ENCODE measurements around the gene GTF2I.
"Not testable (repeated sequence)": the region's sequence is repeated elsewhere in the genome, so short reads cannot be mapped to it uniquely, and the experiment has no call there.

The GTF2I gene

DNA sequence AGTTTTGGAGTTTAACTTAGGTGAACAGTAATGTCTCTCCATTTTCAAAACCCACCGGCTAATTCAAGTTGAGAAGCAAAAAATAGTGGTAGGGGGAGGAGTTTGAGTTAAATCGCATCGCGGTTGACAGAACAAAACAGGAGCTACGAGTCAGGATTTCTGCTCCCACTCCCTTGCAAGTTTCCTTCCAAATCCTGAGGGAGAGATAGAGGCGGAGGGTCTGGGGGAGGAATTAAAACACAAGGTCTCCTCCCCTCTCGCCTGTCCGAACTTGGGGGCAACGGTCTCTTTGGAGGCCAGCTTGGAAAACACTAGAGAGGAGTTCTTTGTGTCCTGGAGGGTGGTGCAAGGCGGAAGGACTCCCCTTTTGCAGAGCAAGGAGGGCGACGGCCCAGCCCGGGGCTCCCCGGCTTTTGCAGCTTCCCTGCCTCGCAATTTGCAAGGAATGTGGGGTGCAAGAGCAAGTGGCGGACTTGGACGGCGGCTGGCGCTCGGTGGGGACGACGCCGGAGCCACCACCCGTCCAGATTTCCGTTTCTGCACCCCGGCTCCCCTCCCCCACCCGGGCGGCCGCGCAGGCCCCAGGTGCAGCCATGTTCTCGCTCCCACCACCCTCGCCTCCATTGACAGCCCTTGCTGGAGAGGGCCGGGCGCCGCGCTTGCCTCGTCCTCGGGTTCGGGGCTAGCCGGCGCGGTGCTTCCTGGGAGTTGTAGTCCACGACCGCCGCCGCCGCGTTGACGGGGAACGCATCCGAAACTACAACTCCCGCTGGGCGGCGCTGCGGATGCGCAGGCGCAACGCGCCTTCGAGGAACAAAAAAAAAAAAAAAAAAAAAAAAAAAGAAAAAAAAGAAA is 454 bp upstream of the GTF2I start:
- DNase-seq = peak; percentile 53

DNA sequence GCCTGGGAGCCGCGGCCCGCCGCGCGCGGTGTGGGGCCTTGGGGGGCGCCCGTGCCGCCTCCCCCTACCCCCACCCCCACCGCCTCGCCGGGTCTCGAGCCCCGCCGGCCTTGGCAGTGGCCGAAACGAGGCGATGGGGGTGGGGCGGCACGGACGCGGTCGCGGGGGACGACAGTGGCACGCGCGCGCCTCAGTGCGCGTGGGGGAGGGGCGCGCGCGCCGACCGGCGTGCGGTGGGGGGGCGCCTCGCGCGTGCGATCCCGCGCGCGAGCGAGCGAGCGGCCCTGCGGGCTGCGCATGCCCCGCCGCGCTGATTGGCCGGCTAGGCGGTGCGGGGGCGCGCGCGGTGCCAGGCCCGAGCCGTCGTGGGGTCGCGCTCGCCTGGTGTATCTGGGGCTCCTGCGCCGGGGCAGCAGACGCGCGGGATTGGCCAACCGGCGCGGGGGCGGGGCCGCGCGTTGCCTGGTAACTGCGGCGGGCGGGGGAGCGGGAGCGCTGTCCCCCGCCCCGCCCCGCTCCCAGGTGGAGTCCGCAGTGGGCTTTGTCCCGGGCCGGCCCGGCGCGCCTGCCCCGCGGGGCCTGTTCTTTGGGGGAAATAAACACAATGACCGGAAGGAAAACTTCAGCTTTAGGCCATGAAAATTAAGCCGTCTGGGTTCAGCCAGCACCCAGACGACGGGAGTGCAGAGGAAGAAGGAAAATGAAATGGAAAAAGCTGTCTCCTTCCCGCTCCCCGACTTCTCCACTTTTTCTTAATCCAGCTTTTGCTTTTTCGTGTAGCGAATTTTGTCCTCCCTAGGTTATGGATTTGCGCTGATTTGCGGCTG is 873 bp downstream of the GTF2I start:
- DNase-seq = peak; percentile 16

DNA sequence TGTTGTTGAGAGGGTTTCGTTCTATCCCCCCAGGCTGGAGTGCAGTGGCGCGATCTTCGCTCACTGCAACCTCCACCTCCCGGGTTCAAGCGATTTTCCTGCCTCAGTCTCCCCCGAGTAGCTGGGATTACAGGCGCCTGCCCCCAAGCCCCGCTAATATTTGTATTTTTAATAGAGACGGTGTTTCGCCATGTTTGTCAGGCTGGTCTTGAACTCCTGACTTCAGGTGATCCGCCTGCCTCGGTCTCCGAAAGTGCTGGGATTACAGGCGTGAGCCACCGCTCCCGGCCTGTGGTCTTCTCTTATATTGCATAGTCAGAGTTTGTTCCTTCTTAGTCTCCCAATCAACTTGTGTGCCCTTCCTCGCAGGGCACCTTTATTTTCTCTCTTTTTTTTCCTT is 2.7 kb downstream of the GTF2I start:
- DNase-seq = not testable (repeated sequence)

DNA sequence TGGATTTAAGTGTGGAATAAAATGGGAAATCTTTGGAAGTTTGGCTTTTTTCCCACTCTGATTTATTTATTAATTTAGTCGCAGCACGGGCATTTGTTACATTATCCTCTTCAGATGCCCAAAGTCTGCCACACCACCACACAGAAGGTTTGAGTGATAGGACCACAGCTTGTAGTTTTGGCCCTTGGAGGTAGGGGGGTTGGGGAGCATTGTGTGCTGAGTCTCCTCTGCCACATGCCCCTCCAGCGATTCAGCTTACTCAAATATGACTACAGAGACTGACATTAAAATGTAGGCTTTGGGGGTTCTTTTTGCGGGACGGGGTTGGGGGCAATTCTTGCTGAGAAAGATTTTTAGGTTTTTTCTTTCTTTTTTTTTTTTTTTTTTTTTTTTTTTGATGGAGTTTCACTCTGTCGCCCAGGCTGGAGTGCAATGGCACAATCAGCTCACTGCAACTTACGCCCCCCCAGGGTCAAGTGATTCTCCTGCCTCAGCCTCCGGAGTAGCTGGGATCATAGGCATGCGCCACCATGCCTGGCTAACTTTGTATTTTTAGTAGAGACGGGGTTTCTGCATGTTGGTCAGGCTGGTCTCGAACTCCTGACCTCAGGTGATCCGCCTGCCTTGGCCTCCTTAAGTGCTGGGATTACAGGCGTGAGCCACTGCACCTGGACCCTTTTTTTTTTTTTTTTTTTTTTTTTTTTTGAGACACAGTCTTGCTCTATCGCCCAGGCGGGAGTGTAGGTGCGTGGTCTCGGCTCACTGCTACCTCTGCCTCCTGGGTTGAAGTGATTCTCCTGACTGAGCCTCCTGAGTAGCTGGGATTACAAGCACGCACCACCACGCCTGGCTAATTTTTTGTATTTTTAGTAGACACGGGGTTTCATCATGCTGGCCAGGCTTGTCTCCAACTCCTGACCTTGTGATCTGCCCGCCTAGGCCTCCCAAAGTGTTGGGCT is 4.6 kb downstream of the GTF2I start:
- DNase-seq = not testable (repeated sequence)

DNA sequence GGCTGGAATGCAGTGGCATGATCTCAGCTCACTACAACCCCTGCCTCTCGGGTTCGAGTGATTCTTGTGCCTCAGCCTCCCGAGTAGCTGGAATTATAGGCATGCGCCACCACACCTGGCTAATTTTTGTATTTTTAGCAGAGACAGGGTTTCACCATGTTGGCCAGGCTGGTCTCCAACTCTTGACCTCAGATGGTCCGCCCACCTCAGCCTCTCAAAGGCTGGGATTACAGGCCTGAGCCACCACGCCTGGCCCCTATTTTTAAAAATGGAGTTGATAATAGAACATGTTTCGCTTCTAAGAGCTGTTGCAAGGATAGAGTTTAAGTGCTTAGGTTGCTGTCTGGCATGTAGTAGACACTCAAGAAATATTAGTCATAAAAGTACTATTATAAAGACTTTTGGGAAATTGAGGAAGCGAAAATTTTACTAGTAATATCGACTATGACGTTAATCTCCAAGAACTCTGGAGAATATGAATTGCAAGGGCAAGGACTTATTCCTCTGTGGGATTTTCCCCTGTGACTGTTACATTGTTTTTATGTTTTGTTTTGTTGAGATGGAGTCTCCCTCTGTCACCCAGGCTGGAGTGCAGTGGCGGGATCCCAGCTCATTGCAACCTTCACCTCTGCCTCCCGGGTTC is 7.9 kb downstream of the GTF2I start:
- DNase-seq = no peak

DNA sequence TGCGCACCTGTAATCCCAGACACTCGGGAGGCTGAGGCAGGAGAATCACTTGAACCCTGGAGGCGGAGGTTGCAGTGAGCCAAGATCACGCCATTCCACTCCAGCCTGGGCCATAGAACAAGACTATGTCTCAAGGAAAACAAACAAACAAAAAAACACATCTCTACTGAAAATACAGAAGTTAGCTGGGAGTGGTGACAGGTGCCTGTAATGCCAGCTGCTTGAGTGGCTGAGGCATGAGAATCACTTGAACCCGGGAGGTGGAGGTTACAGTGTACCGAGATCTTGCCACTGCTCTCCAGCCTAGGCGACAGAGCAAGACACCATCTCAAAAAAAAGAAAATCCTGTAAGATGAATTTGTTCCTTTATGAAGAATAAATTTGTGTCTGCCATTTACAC is 9.5 kb downstream of the GTF2I start:
- not testable (repeated sequence) for DNase-seq

DNA sequence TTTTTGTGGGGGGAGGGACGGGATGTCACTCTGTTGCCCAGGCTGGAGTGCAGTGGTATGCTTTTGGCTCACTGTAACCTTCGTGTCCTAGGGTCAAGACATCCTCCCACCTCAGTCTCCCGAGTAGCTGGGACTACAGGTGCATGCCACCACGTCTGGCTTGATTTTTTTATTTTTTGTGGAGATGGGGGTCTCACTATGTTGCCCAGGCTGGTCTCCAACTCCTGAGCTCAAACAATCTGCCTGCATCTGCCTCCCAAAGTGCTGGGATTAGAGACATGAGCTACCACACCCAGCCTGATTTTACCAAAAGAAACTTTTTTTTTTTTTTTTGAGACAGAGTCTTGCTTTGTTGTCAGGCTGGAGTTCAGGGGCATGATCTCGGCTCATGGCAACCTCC is 10.0 kb downstream of the GTF2I start:
- DNase-seq = not testable (repeated sequence)

DNA sequence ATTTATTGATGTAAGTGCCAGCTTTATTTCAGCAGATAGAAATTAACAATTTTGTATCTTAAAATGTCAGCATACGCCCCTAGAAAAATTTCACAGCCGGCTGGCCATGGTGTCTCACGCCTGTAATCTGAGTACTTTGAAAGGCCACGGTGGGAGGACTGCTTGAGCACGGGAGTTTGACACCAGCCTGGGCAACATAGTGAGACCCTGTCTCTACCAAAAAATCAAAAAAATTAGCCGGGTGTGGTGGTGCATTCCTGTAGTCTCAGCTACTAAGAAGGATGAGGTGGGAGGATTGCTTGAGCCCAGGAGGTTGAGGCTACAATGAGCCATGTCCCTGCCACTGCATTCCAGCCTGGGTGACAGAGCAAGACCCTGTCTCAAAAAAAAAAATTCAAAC is 14.1 kb downstream of the GTF2I start:
- DNase-seq = no peak

DNA sequence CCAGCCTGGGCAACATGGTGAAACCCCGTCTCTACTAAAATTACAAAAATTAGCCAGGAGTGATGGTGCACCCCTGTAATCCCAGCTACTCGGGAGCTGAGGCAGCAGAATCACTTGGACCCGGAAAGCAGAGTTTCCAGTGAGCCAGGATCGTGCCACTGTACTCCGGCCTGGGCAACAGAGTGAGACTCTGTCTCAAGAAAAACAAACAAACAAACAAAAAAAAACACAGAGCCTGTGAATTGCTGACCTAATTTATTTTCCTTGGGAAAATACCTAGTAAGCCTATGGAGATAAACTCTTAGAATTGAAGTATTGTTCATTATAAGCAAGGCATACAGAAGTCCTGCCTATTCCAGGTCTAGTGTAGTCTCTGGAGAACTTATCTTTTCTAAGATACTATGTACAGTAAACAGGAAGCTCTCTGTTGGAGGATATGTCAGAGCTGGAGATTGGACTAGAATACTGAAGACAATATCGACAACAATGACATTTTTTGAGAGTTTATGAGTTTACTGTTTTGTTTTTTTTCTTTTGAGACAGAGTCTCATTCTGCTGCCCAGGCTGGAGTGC is 14.9 kb downstream of the GTF2I start:
- DNase-seq = no peak

DNA sequence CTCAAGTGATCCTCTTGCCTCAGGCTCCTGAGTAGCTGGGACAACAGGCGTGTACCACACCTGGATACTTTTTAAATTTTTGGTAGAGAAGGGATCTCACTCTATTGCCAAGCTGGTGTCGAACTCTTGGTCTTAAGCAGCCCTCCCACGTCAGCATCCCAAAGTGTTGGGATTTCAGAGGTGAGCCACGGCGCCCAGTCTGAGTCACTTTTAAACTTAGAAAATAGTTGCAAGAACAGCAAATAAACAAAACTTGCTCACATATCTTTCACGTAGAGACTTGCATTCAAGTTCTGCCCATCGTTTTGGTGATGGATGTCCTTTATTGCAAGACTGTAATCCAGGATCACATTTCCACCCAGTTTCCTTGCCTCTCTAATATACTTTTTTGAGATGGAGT is 16.6 kb downstream of the GTF2I start:
- DNase-seq = no peak

DNA sequence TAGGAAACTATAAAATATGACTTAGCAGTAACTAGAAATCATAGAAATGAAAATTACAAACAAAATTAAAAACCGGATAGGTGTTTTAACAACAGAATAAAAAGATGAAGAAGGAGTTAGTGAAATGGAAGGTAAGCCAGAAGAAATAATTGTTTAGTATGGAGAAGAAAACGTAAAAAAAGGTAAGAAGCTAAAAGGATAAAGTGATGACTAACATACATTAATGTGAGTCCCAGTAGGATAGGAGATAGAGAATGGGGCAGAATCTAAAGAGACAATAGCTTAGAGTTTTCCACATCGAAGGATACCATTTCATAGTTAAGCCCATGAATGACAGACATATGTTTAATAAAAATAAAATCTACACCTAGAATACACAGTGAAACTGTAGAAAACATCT is 25.3 kb downstream of the GTF2I start:
- no peak for DNase-seq

DNA sequence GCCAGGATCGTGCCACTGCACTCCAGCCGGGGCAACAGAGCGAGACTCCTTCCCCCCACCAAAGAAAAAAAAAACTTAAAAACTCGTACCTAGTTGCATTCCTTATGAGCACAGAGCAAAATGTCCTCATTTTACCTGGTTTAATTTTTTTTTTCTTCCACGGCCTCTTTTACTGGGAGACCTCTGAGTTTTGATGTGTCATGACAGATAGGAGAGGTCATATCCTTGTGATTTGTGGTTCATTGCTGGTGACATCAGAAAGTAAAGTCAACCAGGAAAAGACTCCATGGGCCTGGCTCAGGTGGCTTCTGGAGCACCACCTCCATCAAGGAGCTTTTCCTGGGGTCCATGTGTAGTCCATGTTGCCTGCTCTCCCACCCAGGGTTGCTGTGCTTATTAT is 26.3 kb downstream of the GTF2I start:
- no peak for DNase-seq

DNA sequence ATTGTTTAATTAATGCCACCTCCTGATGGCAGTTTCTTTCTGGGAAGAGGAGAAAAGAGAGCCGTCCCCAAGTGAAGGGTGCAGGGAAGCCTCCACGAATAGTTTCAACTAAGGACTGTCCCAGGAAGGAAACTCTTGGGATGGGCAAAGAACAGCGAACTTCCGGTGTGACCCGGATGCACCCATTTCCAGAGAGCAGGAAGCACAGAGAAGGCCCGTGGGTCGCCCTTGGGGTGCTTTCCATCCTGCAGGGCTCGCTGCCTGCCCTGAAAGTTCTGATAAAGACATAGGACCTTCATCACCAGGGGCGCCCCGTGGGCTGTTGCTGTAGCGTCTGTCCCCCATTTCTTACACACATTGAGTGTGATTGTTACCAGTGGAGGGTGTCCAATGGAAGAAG is 27.0 kb downstream of the GTF2I start:
- DNase-seq = no peak

DNA sequence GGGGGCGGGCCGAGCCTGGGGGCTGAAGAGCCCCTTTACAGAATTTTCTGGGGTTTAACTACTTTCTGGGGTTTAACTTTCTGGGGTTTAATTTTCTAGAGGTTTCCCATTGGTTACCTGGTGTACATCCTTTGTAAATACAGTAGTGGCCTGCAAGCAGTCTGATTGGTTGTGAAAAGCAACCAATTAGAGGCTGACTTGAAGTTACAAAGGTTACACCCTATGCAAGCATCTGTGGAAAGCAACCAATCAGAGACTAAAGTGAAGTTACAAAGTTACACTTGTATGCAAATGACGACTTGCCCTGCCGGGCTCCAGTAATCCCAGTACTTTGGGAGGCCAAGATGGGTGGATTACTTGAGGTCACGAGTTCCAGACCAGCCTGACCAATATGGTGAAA is 27.4 kb downstream of the GTF2I start:
- no peak for DNase-seq

DNA sequence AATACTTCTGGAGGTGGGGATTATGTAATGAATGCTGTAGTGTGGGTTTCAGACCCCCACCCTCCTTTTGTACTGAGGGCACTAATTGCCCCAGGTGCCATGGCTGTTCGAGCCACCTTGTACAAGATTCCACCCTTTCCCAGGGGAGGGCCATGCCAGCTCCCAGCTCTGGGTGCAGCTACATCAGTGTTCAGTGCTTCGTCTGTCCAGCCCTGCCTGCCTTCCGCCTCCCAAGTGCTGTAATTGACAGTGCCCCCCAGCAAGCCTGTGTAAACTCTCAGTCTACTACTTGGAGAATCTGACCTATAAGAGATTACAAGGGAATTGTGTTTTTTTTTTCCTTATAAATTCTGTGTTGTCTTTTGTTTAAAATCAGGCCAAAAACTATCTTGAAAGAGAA is 33.0 kb downstream of the GTF2I start:
- no peak for DNase-seq

DNA sequence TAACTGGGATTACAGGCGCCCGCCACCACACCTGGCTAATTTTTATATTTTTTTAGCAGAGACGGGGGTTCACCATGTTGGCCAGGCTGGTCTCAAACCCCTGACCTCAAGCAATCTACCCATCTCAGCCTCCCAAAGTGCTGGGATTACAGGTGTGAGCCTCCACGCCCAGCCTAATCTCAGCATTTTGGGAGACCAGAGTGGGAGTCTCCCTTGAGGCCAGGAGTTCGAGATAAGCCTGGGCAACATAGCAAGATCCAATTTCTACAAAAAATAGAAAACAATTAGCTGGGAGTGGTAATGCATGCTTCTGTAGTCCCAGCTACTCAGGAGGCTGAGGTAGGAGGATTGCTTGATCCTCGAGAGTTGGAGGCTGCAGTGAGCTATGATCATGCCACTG is 46.9 kb downstream of the GTF2I start:
- not testable (repeated sequence) for DNase-seq

DNA sequence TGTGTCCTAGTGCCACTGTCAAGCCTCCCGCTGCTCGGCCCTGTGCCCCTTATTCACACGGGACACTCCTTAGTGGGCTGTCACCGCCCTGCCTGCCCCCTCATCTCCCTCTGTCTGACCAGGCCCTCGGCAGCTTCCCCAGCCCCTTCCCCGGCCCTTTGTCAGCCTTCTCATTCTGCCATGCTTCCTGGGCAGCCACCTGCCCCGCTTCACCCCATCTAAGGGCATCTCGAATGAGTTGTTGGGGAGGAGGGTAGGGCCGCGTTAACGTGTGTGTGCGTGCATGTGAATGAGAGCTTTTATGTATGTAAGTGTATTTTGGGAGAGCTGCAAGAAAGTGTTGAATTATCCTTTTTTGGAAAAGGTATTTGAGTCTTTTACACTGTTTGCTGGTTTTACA is 49.7 kb downstream of the GTF2I start:
- DNase-seq = no peak

DNA sequence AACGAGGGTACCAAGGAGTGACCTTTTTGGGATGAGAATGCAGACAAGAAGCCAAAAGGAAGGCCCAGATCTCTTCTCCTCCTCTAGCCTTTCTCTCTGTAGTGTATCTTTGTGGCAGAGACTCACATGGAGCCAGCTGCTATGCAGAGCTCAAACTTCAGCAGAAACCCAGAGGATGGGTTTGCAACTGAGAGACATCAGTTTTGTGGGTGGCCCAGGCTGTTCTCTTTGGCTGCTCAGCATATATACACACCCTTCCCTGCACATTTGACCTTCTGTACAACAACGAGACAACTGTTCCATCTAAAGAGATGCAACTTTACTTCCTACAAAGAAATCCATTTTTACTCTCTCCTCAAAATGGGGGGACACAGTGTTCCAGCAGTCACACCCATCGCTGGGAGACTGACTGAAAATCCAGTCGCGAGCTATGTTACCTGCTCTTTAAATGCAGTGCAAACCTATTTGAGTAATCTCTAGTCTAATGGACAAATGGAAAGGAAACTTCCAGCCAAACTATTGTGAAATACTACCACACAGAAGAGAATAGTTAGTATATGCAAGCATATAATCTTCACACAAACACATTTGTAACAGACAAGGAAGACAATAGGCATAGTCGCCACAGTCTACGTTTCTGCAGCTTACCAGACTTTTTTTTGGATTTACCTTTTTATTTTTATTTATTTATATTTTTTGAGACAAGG is 51.2 kb downstream of the GTF2I start:
- DNase-seq = no peak

DNA sequence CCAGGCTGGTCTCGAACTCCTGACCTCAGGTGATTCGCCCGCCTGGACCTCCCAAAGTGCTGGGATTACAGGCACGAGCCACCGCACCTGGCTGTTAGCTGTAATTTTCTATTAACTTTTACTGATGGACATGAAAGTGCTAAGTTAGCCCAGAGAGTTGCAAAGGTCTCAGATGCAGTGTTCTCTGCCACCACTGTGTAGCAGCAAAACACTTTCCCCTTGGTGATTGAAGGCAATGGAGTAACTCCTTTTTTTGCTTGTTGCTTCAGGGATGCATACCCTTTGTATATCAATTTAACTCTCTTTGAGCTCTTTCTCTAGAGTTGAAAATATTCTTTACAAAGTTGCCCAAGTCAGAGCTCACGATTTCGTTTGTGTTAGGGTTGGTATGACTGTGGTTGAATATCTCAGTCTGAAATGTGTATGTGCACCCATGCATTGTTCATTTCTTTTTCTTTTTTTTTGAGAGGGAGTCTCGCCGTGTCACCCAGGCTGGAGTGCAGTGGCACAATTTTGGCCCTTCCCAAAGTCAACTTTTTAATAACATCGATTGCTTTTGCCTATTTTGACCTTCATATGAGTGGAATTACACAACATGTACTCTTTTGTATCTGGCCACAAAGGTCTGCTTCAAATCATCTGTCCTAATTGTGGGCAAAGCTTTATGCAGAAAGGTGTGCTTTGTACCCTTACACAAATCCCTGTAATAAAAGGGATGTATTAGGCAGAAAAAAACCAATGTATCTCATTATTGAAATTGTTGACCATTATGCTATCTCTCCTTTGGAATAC is 52.6 kb downstream of the GTF2I start:
- DNase-seq = no peak

DNA sequence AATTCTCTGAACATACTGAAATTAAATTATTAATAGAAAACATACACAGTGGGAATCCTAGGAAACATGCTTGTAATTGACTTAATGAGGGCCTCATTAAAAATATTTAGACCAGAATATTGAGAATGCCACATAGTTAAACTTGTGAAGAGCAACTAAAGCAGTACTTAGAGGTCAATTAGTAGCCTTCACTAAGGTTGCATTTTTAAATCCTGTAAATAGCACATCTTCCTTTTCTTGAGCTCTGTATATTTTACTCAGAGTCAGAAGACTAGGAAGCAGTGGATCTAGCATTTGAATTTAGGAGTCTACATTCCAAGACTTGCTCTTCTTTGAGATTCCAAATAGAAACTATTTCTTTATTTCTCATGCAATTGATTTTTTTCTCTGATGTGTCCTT is 56.0 kb downstream of the GTF2I start:
- no peak for DNase-seq

DNA sequence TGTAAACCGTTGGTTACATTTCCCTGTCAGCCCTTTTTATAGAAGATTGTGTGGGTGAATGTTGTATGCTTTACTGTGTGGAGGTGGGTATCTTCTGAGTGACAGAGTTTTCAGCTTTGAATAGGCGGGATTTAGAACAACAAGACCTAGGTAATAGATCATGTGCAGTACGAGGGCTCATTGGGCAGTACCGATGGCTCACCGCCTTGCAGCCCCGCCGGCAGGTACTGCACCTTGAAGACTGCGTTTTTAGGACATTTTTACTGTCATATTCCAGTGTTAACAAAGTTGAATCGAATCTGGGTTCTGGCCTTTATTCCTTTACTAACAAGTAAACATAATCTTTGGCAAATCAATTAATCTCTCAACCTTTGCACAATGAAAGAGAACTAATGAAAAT is 60.4 kb downstream of the GTF2I start:
- DNase-seq = no peak
